ENCODE results near the gene PIF1. TPM values are rescaled to one million over a fixed set of nuclear protein-coding genes. Genes with fewer than 3 reads are reported as not detected.

PIF1 gene
- total RNA-seq, 1 donor from 2014 or later = 5.5 TPM

DNA sequence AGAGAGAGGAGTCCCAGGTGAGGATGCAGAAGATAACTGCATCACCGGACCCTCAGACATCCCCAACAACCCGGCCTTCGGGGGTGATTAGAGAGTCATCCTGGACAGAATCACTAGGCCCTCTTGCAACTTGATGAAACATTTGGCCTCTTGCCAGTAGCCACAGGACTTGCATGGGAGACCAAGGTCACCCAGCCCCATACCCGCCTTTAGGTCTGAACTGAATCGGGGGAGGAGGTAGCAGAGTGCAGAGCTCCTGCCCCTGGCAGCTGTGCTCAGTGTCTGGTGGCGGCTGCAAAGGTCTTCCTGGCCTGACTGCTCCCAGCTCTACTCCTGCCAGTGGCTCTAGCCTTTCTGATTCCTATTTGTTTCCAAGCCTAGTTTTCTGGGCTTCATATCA, 12.4 kb downstream of the PIF1 start:
- no peak overlapping the region for H3K27ac Mint-ChIP-seq
- TF ChIP-seq, protein P1, sequence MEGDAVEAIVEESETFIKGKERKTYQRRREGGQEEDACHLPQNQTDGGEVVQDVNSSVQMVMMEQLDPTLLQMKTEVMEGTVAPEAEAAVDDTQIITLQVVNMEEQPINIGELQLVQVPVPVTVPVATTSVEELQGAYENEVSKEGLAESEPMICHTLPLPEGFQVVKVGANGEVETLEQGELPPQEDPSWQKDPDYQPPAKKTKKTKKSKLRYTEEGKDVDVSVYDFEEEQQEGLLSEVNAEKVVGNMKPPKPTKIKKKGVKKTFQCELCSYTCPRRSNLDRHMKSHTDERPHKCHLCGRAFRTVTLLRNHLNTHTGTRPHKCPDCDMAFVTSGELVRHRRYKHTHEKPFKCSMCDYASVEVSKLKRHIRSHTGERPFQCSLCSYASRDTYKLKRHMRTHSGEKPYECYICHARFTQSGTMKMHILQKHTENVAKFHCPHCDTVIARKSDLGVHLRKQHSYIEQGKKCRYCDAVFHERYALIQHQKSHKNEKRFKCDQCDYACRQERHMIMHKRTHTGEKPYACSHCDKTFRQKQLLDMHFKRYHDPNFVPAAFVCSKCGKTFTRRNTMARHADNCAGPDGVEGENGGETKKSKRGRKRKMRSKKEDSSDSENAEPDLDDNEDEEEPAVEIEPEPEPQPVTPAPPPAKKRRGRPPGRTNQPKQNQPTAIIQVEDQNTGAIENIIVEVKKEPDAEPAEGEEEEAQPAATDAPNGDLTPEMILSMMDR (IDR thresholded peaks at IDR 0.05) = no peak
- ChIA-PET POLR2A (interaction anchor here (1.1 to 5.7 kb wide), 2 partner anchors 13 to 81 kb away, joined by 3 to 51 read pairs; partner anchors contain the start of gene PIF1), CTCF (interaction anchor here (1.1 to 1.2 kb wide), 2 partner anchors 13 to 82 kb away, joined by 3 to 4 read pairs; partner anchors contain the start of gene PIF1)
- H3K4me3 Mint-ChIP-seq = no peak overlapping the region
- ATAC-seq (ENCODE audit: low read depth) (peak; percentile 41), DNase-seq (no peak)
- H3K36me3 Mint-ChIP-seq (ENCODE audit: low read depth) = no peaks in the 10 kb centered on the region
- no peaks in the 10 kb centered on the region for H3K9me3 Mint-ChIP-seq
- no peaks in the 10 kb centered on the region for H3K27me3 Mint-ChIP-seq
- peaks cover 25% of the 10 kb centered on the region for H3K4me1 Mint-ChIP-seq
- intact Hi-C loops (cut with micrococcal nuclease) = loop anchor here (5.0 kb wide), 2 partner anchors 41 to 61 kb away; no protein-coding TSS in a partner anchor

- H3K27ac Mint-ChIP-seq = no peak overlapping the region
- no peak for ATAC-seq (ENCODE audit: low read depth)
- H3K4me1 Mint-ChIP-seq = peaks cover 25% of the 10 kb centered on the region
- H3K4me3 Mint-ChIP-seq = no peak overlapping the region
- intact Hi-C loops (cut with micrococcal nuclease) = loop anchor here (1.0 to 5.0 kb wide), 6 partner anchors 38 to 124 kb away; no protein-coding TSS in a partner anchor
- H3K9me3 Mint-ChIP-seq = no peaks in the 10 kb centered on the region
- no peaks in the 10 kb centered on the region for H3K36me3 Mint-ChIP-seq (ENCODE audit: low read depth)
- no peaks in the 10 kb centered on the region for H3K27me3 Mint-ChIP-seq
- CTCF ChIA-PET = interaction anchor here (0.7 to 4.4 kb wide), 20 partner anchors 8 to 125 kb away, joined by 3 to 85 read pairs (median 4); partner anchors contain the start of gene ANKDD1A
- no peak for DNase-seq
- TF ChIP-seq, protein P1 (IDR thresholded peaks at IDR 0.05) = no peak
- POLR2A ChIA-PET = interaction anchor here (0.6 to 5.7 kb wide), 5 partner anchors 55 to 185 kb away, joined by 3 to 51 read pairs (median 3); no protein-coding TSS in a partner anchor
These were observed 14.7 kb downstream of the PIF1 start for GRCh38 chr15:64810497-64811326.

- no peak overlapping the region for H3K4me3 Mint-ChIP-seq
- intact Hi-C loops (cut with micrococcal nuclease) = loop anchor here (1.0 to 5.0 kb wide), 6 partner anchors 38 to 123 kb away; no protein-coding TSS in a partner anchor
- peak; percentile 61 for DNase-seq
- H3K4me1 Mint-ChIP-seq = peaks cover 25% of the 10 kb centered on the region
- H3K27ac Mint-ChIP-seq = no peak overlapping the region
- peak; percentile 43 for ATAC-seq (ENCODE audit: low read depth)
- TF ChIP-seq, protein P1 (IDR thresholded peaks at IDR 0.05) = peak; percentile 90
- POLR2A ChIA-PET = interaction anchor here (0.6 to 5.7 kb wide), 4 partner anchors 56 to 84 kb away, joined by 3 to 51 read pairs (median 3); no protein-coding TSS in a partner anchor
- H3K9me3 Mint-ChIP-seq = no peaks in the 10 kb centered on the region
- H3K36me3 Mint-ChIP-seq (ENCODE audit: low read depth) = no peaks in the 10 kb centered on the region
- CTCF ChIA-PET = interaction anchor here (0.7 to 4.4 kb wide), 28 partner anchors 9 to 199 kb away, joined by 3 to 85 read pairs (median 4); partner anchors contain the start of genes ANKDD1A and PIF1
- no peaks in the 10 kb centered on the region for H3K27me3 Mint-ChIP-seq
These were observed 15.6 kb downstream of the PIF1 start for GRCh38 chr15:64809649-64810496.

- Mint-ChIP-seq H3K4me1 (peaks cover 25% of the 10 kb centered on the region), H3K27ac (no peak overlapping the region), H3K27me3 (no peaks in the 10 kb centered on the region), H3K9me3 (no peaks in the 10 kb centered on the region), H3K4me3 (no peak overlapping the region), H3K36me3 (ENCODE audit: low read depth) (no peaks in the 10 kb centered on the region)
- intact Hi-C loops (cut with micrococcal nuclease) = no loop called here
- no peak for ATAC-seq (ENCODE audit: low read depth)
- ChIA-PET CTCF (interaction anchor here (0.7 to 4.4 kb wide), 19 partner anchors 8 to 200 kb away, joined by 3 to 85 read pairs (median 6); partner anchors contain the start of gene PIF1), POLR2A (interaction anchor here (0.6 to 5.7 kb wide), 2 partner anchors 85 to 447 kb away, joined by 4 to 51 read pairs; no protein-coding TSS in a partner anchor)
- TF ChIP-seq, protein P1 (IDR thresholded peaks at IDR 0.05) = no peak
- no peak for DNase-seq
These were observed 16.5 kb downstream of the PIF1 start for GRCh38 chr15:64808785-64809453.
